Endothelial cell of umbilical vein (primary cell): ENCODE data around the gene APBA2. TPM values are rescaled to one million over a fixed set of nuclear protein-coding genes. Genes with fewer than 3 reads are reported as not detected.

ENCODE experiments used
- BruUV-seq: library from RNA; stranded (reverse); fragments of 400-500 nt; replicated peaks from 2 replicates; lab custom pipeline; 2021; lab: Mats Ljungman, UMichigan
- CTCF ChIA-PET: fragments of 300-600, 350-600 bp; sonication (Branson Sonifier 250); formaldehyde crosslinking; loops from one replicate; lab custom pipeline; 2021; ENCODE audit warnings: antibody characterized with exemption, inconsistent platforms; lab: Charles Lee
- POLR2A ChIA-PET: fragments of 300-600, 350-600 bp; sonication (Branson Sonifier 250); formaldehyde crosslinking; loops from one replicate; lab custom pipeline; 2021; ENCODE audit warnings: antibody characterized with exemption, inconsistent platforms; lab: Charles Lee
- DNase-seq: peaks from one replicate; pipeline ENCODE4 v3.0.0-alpha.2; 2011; ENCODE audit warnings: low read depth, low spot score
- FAIRE-seq: peaks from 2 replicates; lab custom pipeline; 2011; peaks lifted over from hg19 to GRCh38; lab: Jason Lieb, UNC
- H2AFZ ChIP-seq: 2 replicates; pipeline ENCODE4 v1.6.0; 2012; ENCODE audit warnings: low read depth, low read length, control low read depth, inconsistent platforms
- H3K27ac ChIP-seq: 2 replicates; pipeline ENCODE4 v1.5.1; 2011; ENCODE audit warnings: low read depth, mild to moderate bottlenecking, control low read depth, low read length, moderate library complexity; ENCODE audit not compliant: insufficient read depth
- H3K27me3 ChIP-seq, 2 experiments: 2 replicates each; pipeline versions ENCODE4 v1.6.0 to v1.6.1; 2011; ENCODE audit warnings: low read length in 2 of 2, mixed read lengths in 1 of 2; ENCODE audit not compliant: control insufficient read depth in 2 of 2, insufficient read depth in 2 of 2
- H3K36me3 ChIP-seq, 2 experiments: 2 replicates in 1 of 2; 3 replicates in 1 of 2; pipeline ENCODE4 v1.5.1; 2011; ENCODE audit warnings: low read length in 2 of 2, mild to moderate bottlenecking in 1 of 2, moderate library complexity in 1 of 2; ENCODE audit not compliant: control insufficient read depth in 2 of 2, insufficient read depth in 2 of 2; ENCODE audit errors: extremely low read depth in 1 of 2
- H3K4me1 ChIP-seq: 3 replicates; pipeline ENCODE4 v1.5.1; 2011; ENCODE audit warnings: mild to moderate bottlenecking, low read length; ENCODE audit not compliant: control insufficient read depth, insufficient read depth; ENCODE audit errors: extremely low read depth
- H3K4me2 ChIP-seq: 2 replicates; pipeline ENCODE4 v1.6.1; 2011; ENCODE audit warnings: low read length, control low read depth, mixed read lengths; ENCODE audit not compliant: insufficient read depth
- H3K4me3 ChIP-seq, 3 experiments: fragments of 200-600 bp in 1 of 3; sonication (generic), shearing (Covaris generic) in 1 of 3; replicated peaks in 1 of 3; 2 replicates each; pipeline ENCODE4 v1.5.1; 2011 to 2016; ENCODE audit warnings: control low read depth in 3 of 3, low read length in 3 of 3, mild to moderate bottlenecking in 2 of 3, inconsistent platforms in 1 of 3, low read depth in 1 of 3, moderate library complexity in 1 of 3; ENCODE audit not compliant: insufficient read depth in 1 of 3
- H3K79me2 ChIP-seq: 2 replicates; pipeline ENCODE4 v1.6.0; 2012; ENCODE audit warnings: low read length, inconsistent platforms; ENCODE audit not compliant: control insufficient read depth, insufficient read depth
- H3K9ac ChIP-seq: replicated peaks from 2 replicates; pipeline ENCODE3; 2011; ENCODE audit warnings: low read length, control low read depth; ENCODE audit not compliant: insufficient read depth; ENCODE audit errors: extremely low read depth
- H3K9me1 ChIP-seq: replicated peaks from 3 replicates; pipeline ENCODE4 v1.6.0; 2011; ENCODE audit warnings: mild to moderate bottlenecking, low read length; ENCODE audit not compliant: control insufficient read depth, insufficient read depth; ENCODE audit errors: extremely low read depth
- H3K9me3 ChIP-seq: replicated peaks from 2 replicates; pipeline ENCODE4 v1.5.1; 2012; ENCODE audit warnings: low read length, inconsistent platforms; ENCODE audit not compliant: control insufficient read depth, insufficient read depth
- H4K20me1 ChIP-seq: replicated peaks from 2 replicates; pipeline ENCODE3; 2011; ENCODE audit warnings: mild to moderate bottlenecking, low read length; ENCODE audit not compliant: control insufficient read depth, insufficient read depth; ENCODE audit errors: extremely low read depth
- EZH2 ChIP-seq: IDR thresholded peaks from 2 replicates; pipeline ENCODE4 v1.6.1; 2012; ENCODE audit warnings: borderline replicate concordance, low read depth, mild to moderate bottlenecking, moderate library complexity, low read length, inconsistent platforms; ENCODE audit not compliant: severe bottlenecking
- FOS ChIP-seq: IDR thresholded peaks from 2 replicates; pipeline ENCODE4 v1.6.1; 2011; ENCODE audit warnings: mild to moderate bottlenecking, low read length, moderate library complexity, borderline replicate concordance; ENCODE audit not compliant: insufficient read depth
- GATA2 ChIP-seq: IDR thresholded peaks from 2 replicates; pipeline ENCODE4 v1.7.0; 2011; ENCODE audit warnings: low read depth, mild to moderate bottlenecking, moderate library complexity, mixed read lengths, low read length; ENCODE audit not compliant: insufficient read length, insufficient read depth
- JUN ChIP-seq: IDR thresholded peaks from 2 replicates; pipeline ENCODE4 v1.6.1; 2011; ENCODE audit warnings: borderline replicate concordance, low read depth; ENCODE audit not compliant: insufficient read length, insufficient read depth
- MYC ChIP-seq: IDR thresholded peaks from one replicate; pipeline ENCODE4 v1.6.1; 2011; ENCODE audit warnings: mild to moderate bottlenecking, low read depth, low read length
- POLR2A ChIP-seq: IDR thresholded peaks from 2 replicates; pipeline ENCODE4 v1.6.1; 2012; ENCODE audit warnings: low read depth, mild to moderate bottlenecking, control low read depth, low read length
- POLR2AphosphoS5 ChIP-seq: IDR thresholded peaks from 2 replicates; pipeline ENCODE4 v1.6.1; 2012; ENCODE audit warnings: low read depth, mild to moderate bottlenecking, control low read depth, low read length, moderate library complexity; ENCODE audit not compliant: insufficient read depth
- dilution Hi-C: fragments of 300-500 bp; cut with MboI; formaldehyde crosslinking; loops from one replicate; pipeline ENCODE4 v1.15.0; 2019; ENCODE audit warnings: low sequenced_read_pairs; ENCODE audit not compliant: extremely low pct_ligation_motif_present
- intact Hi-C: fragments of 100-400 bp; cut with micrococcal nuclease; formaldehyde crosslinking; loops from one replicate; pipeline ENCODE4 v1.10.0; 2022
- polyA plus RNA-seq, 4 experiments: library from polyadenylated mRNA; depleted of rRNA in 3 of 4; stranded (reverse) in 3 of 4; unstranded in 1 of 4; fragments of >200 nt; gene quantifications; 2 replicates each; pipeline versions ENCODE4 v1.2.1 to v1.2.3, GENCODE V29; 2011 to 2012; ENCODE audit warnings: missing spikeins in 1 of 4
- total RNA-seq: library from RNA; stranded (reverse); gene quantifications from 2 replicates; pipeline ENCODE4 v1.2.3, GENCODE V29; 2021
- TF ChIP-seq, protein P1 (sequence below), 2 donors: IDR thresholded peaks; 1 replicate in 1 of 2; 2 replicates in 1 of 2; pipeline ENCODE4 v1.5.1; 2011; ENCODE audit warnings: low read length in 2 of 2, mild to moderate bottlenecking in 2 of 2, moderate library complexity in 2 of 2, control low read depth in 1 of 2, inconsistent platforms in 1 of 2, low read depth in 1 of 2; ENCODE audit not compliant: insufficient read depth in 1 of 2; ENCODE audit errors: extremely low read depth in 1 of 2
- TF ChIP-seq, protein P2 (sequence below): IDR thresholded peaks from 2 replicates; pipeline ENCODE4 v1.6.1; 2011; ENCODE audit not compliant: insufficient read depth, insufficient read length

APBA2 gene
- total and polyA plus RNA-seq, 2 donors (not counting 3 experiments of a cell fraction or from before 2014, with no cell fraction given): 5.7 to 11.1 TPM

GRCh38 chr15:28933710-28934445 is 48.1 kb downstream of the APBA2 start:
- intact Hi-C loops: no loop called here
- no peak overlapping the region for H2AFZ ChIP-seq

More at GRCh38 chr15:28933710-28934445, 48.1 kb downstream of the APBA2 start:
- FAIRE-seq (no peak), DNase-seq (no peak)
- H3K79me2 ChIP-seq: no peaks in the 10 kb centered on the region
- no peaks in the 10 kb centered on the region for H4K20me1 ChIP-seq
- H3K9ac ChIP-seq: no peak overlapping the region
- no peak overlapping the region for H3K27ac ChIP-seq
- no peak overlapping the region for H3K4me2 ChIP-seq
- no peaks in the 10 kb centered on the region for H3K36me3 ChIP-seq
- no peaks in the 10 kb centered on the region for H3K27me3 ChIP-seq
- H3K4me3 ChIP-seq: no peak overlapping the region
- BruUV-seq: no TSS peak
- ChIA-PET CTCF (interaction anchor here (1.0 kb wide), 1 partner anchor 13 kb away, joined by 3 read pairs; no protein-coding TSS in a partner anchor), POLR2A (no interaction called here)
- no peak for TF ChIP-seq GATA2
- TF ChIP-seq POLR2AphosphoS5: no peak
- TF ChIP-seq, protein P1, sequence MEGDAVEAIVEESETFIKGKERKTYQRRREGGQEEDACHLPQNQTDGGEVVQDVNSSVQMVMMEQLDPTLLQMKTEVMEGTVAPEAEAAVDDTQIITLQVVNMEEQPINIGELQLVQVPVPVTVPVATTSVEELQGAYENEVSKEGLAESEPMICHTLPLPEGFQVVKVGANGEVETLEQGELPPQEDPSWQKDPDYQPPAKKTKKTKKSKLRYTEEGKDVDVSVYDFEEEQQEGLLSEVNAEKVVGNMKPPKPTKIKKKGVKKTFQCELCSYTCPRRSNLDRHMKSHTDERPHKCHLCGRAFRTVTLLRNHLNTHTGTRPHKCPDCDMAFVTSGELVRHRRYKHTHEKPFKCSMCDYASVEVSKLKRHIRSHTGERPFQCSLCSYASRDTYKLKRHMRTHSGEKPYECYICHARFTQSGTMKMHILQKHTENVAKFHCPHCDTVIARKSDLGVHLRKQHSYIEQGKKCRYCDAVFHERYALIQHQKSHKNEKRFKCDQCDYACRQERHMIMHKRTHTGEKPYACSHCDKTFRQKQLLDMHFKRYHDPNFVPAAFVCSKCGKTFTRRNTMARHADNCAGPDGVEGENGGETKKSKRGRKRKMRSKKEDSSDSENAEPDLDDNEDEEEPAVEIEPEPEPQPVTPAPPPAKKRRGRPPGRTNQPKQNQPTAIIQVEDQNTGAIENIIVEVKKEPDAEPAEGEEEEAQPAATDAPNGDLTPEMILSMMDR (IDR thresholded peaks at IDR 0.05; ENCODE audit: extremely low read depth in 1 of 2, insufficient read depth in 1 of 2, low read depth in 1 of 2, low read length in 2 of 2): no peak
- no peak for TF ChIP-seq MYC
- no peak for TF ChIP-seq FOS
- no peak for TF ChIP-seq EZH2
- TF ChIP-seq, protein P2, sequence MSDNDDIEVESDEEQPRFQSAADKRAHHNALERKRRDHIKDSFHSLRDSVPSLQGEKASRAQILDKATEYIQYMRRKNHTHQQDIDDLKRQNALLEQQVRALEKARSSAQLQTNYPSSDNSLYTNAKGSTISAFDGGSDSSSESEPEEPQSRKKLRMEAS: no peak
- TF ChIP-seq POLR2A: no peak
- no peak for TF ChIP-seq JUN
- H3K9me1 ChIP-seq: no peaks in the 10 kb centered on the region
- H3K4me1 ChIP-seq: no peaks in the 10 kb centered on the region
- no peaks in the 10 kb centered on the region for H3K9me3 ChIP-seq
- dilution Hi-C loops: no loop called here
